Measurements from ENCODE around the gene TSHR.

GRCh38 chr14:80919622-80920021 lies 35.8 kb upstream of the TSHR start:
- TF ChIP-seq CTCF (IDR thresholded peaks at IDR 0.05) (no peak), POLR2A (IDR thresholded peaks at IDR 0.05) (no peak)
